RPMI7951 (cell line): ENCODE measurements around the gene OXCT1. TPM values are rescaled to one million over a fixed set of nuclear protein-coding genes. Genes with fewer than 3 reads are reported as not detected.
A peak's percentile ranks its signal among the peaks of the same experiment; 100 is the strongest.
"Not testable (repeated sequence)": the region's sequence is repeated elsewhere in the genome, so short reads cannot be mapped to it uniquely, and the experiment has no call there.

Experiments
- DNase-seq: peaks from one replicate; pipeline ENCODE4 v3.0.0-alpha.2; 2012; ENCODE audit warnings: low read depth
- total RNA-seq: library from RNA; depleted of rRNA; stranded (reverse); fragments of >200 nt; shearing (Covaris generic); gene quantifications from 2 replicates; pipeline ENCODE4 v1.2.3, GENCODE V29; 2014

The OXCT1 gene
- total RNA-seq, 1 experiment from 2014 or later, result 31.8 TPM

GRCh38 chr5:41874512-41875060 lies 4.4 kb upstream of the OXCT1 start:
- no peak for DNase-seq

DNA sequence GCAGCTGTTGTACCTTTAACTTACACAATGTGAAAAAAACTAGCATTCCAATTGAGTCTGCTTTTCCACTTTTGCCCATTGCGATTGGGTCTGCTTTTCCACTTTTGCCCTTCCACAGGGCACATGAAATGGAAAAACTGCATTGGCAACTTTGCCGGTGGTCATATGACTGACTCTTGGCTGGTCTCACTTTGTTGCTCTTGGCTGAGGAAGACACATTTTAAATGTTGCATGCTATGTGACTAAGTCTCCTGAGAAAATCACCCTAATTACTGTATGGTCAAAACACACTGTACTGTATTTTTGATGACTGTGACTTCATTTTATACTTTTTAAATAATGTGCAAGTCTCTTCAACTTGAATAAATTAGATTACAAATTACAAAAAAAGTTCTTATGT lies 1.6 kb upstream of the OXCT1 start:
- DNase-seq, result peak; percentile 78

DNA sequence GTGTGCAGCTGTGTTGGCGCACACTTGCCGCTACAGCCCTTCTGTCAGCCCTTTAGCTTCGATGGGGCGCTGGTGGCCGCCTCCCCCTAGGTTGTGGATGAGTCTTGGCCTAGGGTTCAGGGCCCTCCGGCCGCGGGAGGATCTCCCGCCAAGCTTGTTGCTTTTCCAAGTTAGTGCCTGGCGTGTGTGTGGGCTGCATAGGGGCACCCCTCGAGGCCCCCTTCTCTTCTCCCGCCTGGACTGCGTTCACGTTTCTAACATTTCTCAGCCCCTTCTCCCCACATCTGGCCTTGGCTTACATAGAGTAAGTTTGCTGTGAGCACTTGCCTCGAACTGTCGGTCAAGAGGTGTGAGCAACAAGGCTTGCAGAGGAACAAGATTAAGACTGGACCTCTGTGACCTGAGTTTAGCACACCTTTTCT lies 413 bp upstream of the OXCT1 start:
- DNase-seq, result no peak

- peak; percentile 50 for DNase-seq
Measured at GRCh38 chr5:41869151-41869723, 988 bp downstream of the OXCT1 start.

- no peak for DNase-seq
Measured at GRCh38 chr5:41863871-41864486, 6.2 kb downstream of the OXCT1 start.

DNA sequence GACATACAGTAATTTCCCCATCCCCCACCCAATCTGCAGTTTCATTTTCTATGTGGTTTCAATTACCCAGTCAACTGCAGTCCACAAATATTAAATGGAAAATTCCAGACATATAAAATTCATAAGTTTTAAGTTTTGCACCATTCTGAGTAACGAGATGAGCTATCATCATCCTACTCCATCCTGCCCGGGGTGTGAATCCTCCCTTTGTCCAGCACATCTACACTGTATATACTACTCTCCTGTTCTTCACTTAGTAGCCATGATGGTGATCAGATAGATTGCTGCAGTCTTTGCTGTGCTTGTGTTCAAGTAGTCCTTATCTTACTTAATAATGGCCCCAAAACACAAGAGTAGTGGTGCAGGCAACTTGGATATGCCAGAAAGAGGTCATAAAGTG lies 11.3 kb downstream of the OXCT1 start:
- no peak for DNase-seq

DNA sequence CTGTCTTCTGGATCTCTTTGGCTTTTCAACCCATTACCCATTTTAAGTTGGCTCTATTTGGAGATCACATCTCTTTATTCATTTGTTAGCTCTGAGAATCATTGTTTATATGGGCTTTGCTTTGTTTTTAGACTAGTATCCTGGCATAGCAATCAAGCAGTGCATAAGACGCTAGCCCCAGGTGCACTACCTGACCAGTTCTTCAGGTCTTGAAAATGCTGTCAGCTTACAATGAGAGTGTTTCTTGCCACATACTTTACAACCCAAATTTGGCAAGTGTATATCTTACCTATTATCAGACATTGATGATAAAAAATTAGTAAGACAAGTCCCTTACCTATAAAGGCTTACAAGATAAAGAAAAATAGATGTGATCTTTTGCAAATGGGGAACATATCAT lies 12.2 kb downstream of the OXCT1 start:
- DNase-seq, result no peak

DNA sequence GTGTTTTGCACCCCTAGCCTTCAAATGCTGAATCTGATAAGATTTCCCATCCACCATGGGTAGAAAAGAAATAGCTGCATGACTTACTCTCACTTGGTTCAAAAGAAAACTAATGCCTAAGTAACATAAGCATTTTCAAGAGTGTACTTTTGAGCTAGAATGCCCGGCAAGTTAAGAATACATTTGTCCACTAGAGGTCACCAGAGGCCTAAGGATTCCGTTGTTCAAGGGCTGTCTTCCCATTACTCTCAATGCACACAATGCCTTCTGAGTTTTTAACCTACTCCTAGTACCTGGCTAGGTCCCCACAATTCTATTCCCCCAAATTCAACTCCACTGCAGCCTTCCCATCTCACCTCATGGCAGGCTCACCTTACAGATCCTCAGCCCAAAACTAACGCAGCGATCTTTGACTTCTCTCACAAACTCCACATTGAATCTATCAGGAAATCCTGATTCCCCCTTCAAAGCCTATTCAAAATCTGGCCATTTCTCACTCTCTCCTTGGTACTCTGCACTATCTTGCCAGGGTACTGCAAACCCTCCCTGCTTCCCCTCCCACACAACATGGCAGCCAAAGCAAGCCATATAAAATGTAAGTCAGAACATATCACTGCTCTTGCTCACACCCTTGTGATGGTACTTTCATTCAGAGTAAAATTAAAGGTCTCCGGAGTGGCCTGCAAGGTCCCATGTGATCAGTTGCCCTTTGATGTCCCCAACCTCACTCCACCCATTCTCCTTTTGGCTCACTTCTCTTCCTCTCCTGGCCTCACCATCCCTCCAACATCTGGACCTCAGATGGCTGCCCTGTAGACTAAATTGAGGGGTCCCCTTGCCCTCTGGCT lies 13.4 kb downstream of the OXCT1 start:
- DNase-seq, result peak; percentile 62

GRCh38 chr5:41852293-41852692 lies 17.9 kb downstream of the OXCT1 start:
- DNase-seq, result no peak

GRCh38 chr5:41851116-41851515 lies 19.1 kb downstream of the OXCT1 start:
- no peak for DNase-seq

GRCh38 chr5:41848983-41849382 lies 21.2 kb downstream of the OXCT1 start:
- DNase-seq, result no peak

- DNase-seq, result not testable (repeated sequence)
Measured at GRCh38 chr5:41845751-41846150, 24.5 kb downstream of the OXCT1 start.

DNA sequence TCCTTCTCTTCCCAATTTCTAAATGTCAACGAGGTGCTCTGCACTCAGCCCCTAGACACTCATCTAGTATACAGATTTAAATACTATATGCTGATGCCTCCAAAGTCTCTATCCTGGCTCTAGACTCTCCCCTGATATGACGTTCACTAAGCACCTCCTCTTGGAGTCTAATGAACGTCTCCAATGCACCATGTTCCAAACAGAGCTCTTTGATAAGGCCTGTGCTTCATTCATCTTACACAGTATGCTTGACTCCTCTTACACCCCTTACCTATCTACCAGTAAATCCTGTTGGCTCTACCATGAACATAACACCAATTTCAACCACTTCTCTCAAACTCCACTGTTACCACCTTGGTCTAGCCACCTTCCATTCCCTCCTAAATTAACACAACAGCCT lies 25.7 kb downstream of the OXCT1 start:
- DNase-seq, result no peak

- DNase-seq, result peak; percentile 50
Measured at GRCh38 chr5:41843456-41844370, 26.5 kb downstream of the OXCT1 start.

DNA sequence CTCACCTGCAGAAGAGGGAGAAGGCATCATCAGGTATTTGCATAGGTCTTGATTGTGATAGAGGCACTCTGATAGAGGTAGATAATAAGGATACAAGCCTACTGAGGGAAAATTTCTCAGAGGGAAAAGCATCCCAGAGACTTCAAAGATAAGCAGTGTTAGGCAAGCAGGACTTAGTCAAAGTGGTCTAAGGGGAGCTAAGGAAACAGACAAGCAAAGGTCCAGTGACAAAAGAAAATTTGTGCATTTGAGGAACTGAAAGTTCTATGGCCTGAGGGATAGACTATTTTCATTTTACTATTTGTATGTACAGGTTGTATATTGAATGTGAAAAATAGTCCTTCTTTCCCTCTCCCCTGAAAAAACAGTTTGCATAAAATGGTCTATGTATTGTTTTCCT lies 27.4 kb downstream of the OXCT1 start:
- DNase-seq, result no peak

DNA sequence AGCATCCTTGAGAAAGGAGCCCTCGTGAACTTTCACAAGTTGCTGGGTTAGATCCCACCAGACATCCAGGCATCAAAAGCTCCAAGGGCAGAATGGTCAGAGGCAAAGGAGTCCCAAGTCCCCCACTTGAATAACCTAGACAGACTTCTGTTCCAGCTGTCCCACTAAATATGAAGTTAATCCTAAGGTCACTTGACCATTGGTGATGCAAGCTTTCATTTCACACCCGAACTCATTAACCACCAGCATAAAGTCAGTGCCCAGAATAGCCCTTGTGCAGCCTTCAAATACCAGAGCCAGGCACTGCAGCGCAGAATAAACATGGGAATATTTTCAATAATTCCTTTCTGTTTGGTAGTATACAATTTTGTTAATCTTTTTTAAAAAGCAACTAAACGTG lies 28.9 kb downstream of the OXCT1 start:
- no peak for DNase-seq

DNA sequence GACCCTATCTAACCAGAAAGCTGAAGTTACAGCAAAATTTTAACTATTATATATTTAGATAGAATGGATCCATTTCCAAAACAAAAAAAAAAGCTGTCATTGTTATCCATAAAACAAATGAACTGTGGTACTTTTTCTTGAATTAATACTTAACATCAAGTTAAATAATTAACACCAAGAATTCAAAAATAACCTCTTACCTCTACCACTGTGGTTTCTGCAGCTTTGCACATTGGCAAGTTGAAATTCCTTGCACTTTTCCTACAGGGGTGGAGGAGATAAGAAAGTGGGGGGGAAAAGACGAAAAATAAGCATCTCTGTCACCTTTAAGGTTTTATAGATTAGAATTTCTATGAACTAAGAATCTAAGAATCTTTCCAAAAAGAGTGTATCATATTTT lies 30.0 kb downstream of the OXCT1 start:
- DNase-seq, result no peak

DNA sequence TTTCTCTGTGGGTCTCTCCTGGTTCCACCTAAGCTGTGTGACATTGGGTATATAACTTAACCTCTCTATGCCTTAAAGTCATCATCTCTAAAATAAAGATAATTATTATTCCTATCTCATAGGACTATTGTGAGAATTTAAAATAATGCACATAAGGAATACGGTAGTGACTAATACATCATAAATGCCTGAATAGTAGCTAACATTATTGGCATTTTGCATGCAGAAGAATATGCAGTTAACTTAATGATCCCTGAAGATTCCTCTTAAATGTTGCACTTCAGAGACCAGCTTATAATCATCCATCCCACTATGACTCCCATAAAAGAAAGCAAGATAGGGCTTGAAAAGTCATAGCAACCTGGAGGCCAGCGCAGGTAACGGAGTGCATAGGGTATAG lies 32.4 kb downstream of the OXCT1 start:
- DNase-seq, result no peak

GRCh38 chr5:41835645-41836044 lies 34.6 kb downstream of the OXCT1 start:
- peak; percentile 77 for DNase-seq

DNA sequence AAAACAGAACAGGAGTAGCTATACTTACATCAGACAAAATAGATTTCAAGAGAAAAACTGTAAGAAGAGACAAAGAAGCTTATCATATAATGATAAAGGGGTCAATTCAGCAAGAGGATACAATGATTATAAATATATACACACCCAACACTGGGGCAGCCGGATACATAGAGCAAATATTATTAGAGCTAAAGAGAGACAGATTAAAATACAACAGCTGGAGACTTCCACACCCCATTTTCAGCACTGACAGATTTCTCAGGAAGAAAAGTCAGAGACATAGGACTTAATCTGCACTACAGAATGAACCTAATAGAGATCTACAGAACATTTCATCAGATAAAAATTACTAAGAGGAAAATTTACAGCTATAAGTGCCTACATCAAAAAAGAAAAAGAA lies 35.7 kb downstream of the OXCT1 start:
- DNase-seq, result no peak

DNA sequence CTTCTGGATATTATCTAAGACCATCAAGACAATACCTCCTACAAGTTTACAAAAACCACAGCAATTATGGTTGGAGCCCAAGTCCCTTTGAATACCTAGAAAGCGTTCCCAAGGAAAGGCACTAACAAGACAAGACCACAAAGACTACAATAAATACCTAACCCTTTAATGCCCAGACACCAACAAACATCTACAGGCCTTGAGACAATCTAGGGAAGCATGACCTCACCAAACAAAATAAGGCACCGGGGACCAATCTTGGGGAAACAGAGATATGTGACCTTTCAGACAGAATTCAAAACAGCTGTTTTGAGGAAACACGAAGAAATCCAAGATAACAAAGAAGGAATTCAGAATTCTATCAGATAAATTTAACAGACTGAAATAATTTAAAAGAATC lies 37.8 kb downstream of the OXCT1 start:
- no peak for DNase-seq

DNA sequence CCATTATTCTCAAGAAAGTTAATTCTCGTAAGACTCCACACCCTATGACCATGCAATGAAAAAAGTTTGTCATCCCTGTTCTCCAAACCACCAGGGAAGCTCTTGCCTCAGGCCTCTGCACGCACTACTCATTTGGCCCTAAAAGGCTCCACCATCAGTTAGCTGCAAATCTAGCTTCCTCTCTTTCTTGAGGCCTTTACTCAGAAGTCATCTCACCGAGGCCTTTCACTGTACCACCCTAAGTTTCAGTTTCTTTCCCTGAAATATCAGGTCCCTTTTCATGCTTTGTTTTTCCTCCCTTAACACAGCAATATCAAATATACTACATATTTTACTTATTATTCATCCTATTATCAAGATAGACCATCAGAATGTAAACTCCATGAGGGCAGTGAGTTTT lies 39.1 kb downstream of the OXCT1 start:
- DNase-seq, result peak; percentile 4
